NOMO-1 (cell line): ENCODE measurements around the gene SLC45A3.
"Not testable (repeated sequence)": the region's sequence is repeated elsewhere in the genome, so short reads cannot be mapped to it uniquely, and the experiment has no call there.

ENCODE experiments used
- DNase-seq, 2 experiments: peaks; one replicate each; lab custom pipeline; 2025; ENCODE audit not compliant: unreplicated experiment in 2 of 2; lab: John Stamatoyannopoulos, UW

Gene SLC45A3

GRCh38 chr1:205639567-205639966 is 40.7 kb downstream of the SLC45A3 start:
- DNase-seq, result no peak

GRCh38 chr1:205637854-205638468 is 42.3 kb downstream of the SLC45A3 start:
- DNase-seq, result no peak

- no peak for DNase-seq
Measured at GRCh38 chr1:205636732-205637131, 43.6 kb downstream of the SLC45A3 start.

- DNase-seq, result not testable (repeated sequence)
Measured at GRCh38 chr1:205636138-205636530, 44.2 kb downstream of the SLC45A3 start.

- peak; percentile 8 to 57 for DNase-seq
Measured at GRCh38 chr1:205633421-205633976, 46.8 kb downstream of the SLC45A3 start.

GRCh38 chr1:205632669-205633169 is 47.6 kb downstream of the SLC45A3 start:
- peak in 1 of 2 experiments; percentile 3 for DNase-seq

GRCh38 chr1:205631768-205632668 is 48.3 kb downstream of the SLC45A3 start, which contains the start of gene ELK4:
TSS of gene ELK4 (minus strand) at chr1:205632011. CDS start at chr1:205623882, 8,129 bp downstream.
- DNase-seq, result peak; percentile 93 to 95

GRCh38 chr1:205631010-205631767 is 49.1 kb downstream of the SLC45A3 start:
- DNase-seq, result peak; percentile 82 to 85

- DNase-seq, result no peak
Measured at GRCh38 chr1:205630651-205631009, 49.7 kb downstream of the SLC45A3 start.

- DNase-seq, result peak in 1 of 2 experiments; percentile 26
Measured at GRCh38 chr1:205630241-205630640, 50.1 kb downstream of the SLC45A3 start.

GRCh38 chr1:205629751-205630150 is 50.6 kb downstream of the SLC45A3 start:
- DNase-seq, result no peak

GRCh38 chr1:205627956-205628355 is 52.4 kb downstream of the SLC45A3 start:
- DNase-seq, result no peak

GRCh38 chr1:205626216-205626615 is 54.1 kb downstream of the SLC45A3 start:
- DNase-seq, result peak; percentile 59 to 68

- no peak for DNase-seq
Measured at GRCh38 chr1:205623646-205624045, 56.7 kb downstream of the SLC45A3 start.

GRCh38 chr1:205620269-205620668 is 60.0 kb downstream of the SLC45A3 start:
- no peak for DNase-seq

GRCh38 chr1:205619376-205619775 is 60.9 kb downstream of the SLC45A3 start:
- no peak for DNase-seq

- DNase-seq, result no peak
Measured at GRCh38 chr1:205616563-205617293, 63.6 kb downstream of the SLC45A3 start.

GRCh38 chr1:205615789-205616188 is 64.5 kb downstream of the SLC45A3 start:
- no peak for DNase-seq

- DNase-seq, result no peak
Measured at GRCh38 chr1:205613854-205614412, 66.4 kb downstream of the SLC45A3 start.

GRCh38 chr1:205612556-205612955 is 67.8 kb downstream of the SLC45A3 start:
- no peak for DNase-seq
